Endodermal cell (in vitro differentiated cells): ENCODE results near the gene CD226. TPM values are rescaled to one million over a fixed set of nuclear protein-coding genes. Genes with fewer than 3 reads are reported as not detected.

Experiments used
- DNase-seq: peaks from one replicate; pipeline ENCODE4 v3.0.0-alpha.2; 2017
- H3K27ac ChIP-seq: 2 replicates; pipeline ENCODE4 v1.5.1; 2013; ENCODE audit warnings: mild to moderate bottlenecking, low read depth, low read length, moderate library complexity
- H3K27me3 ChIP-seq: 2 replicates; pipeline ENCODE4 v1.6.1; 2013; ENCODE audit warnings: mild to moderate bottlenecking, low read length, moderate library complexity; ENCODE audit not compliant: insufficient read depth, control insufficient read depth, poor library complexity, severe bottlenecking
- H3K36me3 ChIP-seq: 2 replicates; pipeline ENCODE4 v1.7.0; 2013; ENCODE audit warnings: mild to moderate bottlenecking, low read length, moderate library complexity; ENCODE audit not compliant: control insufficient read depth, insufficient read depth
- H3K4me1 ChIP-seq: one replicate; pipeline ENCODE4 v1.7.0; 2013; ENCODE audit warnings: low read length; ENCODE audit not compliant: control insufficient read depth, insufficient read depth
- H3K4me3 ChIP-seq: 2 replicates; pipeline ENCODE4 v1.5.1; 2013; ENCODE audit warnings: mild to moderate bottlenecking, low read length, moderate library complexity
- H3K9ac ChIP-seq: 2 replicates; pipeline ENCODE4 v1.6.1; 2013; ENCODE audit warnings: mild to moderate bottlenecking, low read length, moderate library complexity; ENCODE audit not compliant: poor library complexity, severe bottlenecking; ENCODE audit errors: extremely low read depth
- H3K9me3 ChIP-seq: 2 replicates; pipeline ENCODE4 v1.6.1; 2013; ENCODE audit warnings: mild to moderate bottlenecking, low read length, moderate library complexity; ENCODE audit not compliant: control insufficient read depth
- H3K27ac Mint-ChIP-seq: 2 replicates; pipeline ENCODE4 v1.8.0; 2020; ENCODE audit warnings: mixed read lengths
- H3K27me3 Mint-ChIP-seq: 2 replicates; pipeline ENCODE4 v1.8.0; 2021; ENCODE audit warnings: mild to moderate bottlenecking, mixed read lengths; ENCODE audit not compliant: insufficient read depth
- H3K36me3 Mint-ChIP-seq: 2 replicates; pipeline ENCODE4 v1.8.0; 2020; ENCODE audit warnings: low read depth, mixed read lengths
- H3K4me1 Mint-ChIP-seq: 2 replicates; pipeline ENCODE4 v1.8.0; 2020; ENCODE audit warnings: mixed read lengths
- H3K4me3 Mint-ChIP-seq: 2 replicates; pipeline ENCODE4 v1.8.0; 2020; ENCODE audit warnings: mild to moderate bottlenecking, moderate library complexity, mixed read lengths
- H3K9me3 Mint-ChIP-seq: 2 replicates; pipeline ENCODE4 v1.8.0; 2020; ENCODE audit warnings: mild to moderate bottlenecking, mixed read lengths
- CTCF ChIP-seq: fragments of 200-600 bp; sonication (generic); conservative IDR thresholded peaks from 2 replicates; pipeline ENCODE4 v1.5.0; 2021; ENCODE audit warnings: antibody characterized with exemption, mild to moderate bottlenecking
- WGBS, 2 experiments: methylation state at CpG; one replicate each; pipeline versions ENCODE4 v1.1.5 to v1.1.7; 2013; ENCODE audit warnings: missing lambda C conversion rate in 2 of 2, mixed read lengths in 1 of 2; ENCODE audit not compliant: insufficient coverage in 1 of 2, insufficient read length in 1 of 2; 5-methylcytosine and 5-hydroxymethylcytosine counted together
- total RNA-seq, 2 donors: library from RNA; stranded (reverse); fragmentation: NEBNext Ultra II Directional in 1 of 2; extraction: Animal tissue kit (Norgen Biotek cat#: 25700) in 1 of 2; gene quantifications; 2 replicates in 1 of 2; 3 replicates in 1 of 2; pipeline ENCODE4 v1.2.1, GENCODE V29; 2021

CD226 gene
- total RNA-seq, 2 donors from 2014 or later, result 0.13 TPM; not detected in 1

GRCh38 chr18:69885841-69886531 is 61.7 kb downstream of the CD226 start:
- H3K27ac ChIP-seq, result no peak overlapping the region
- WGBS, 2 experiments, result 93 to 97% methylated on average over 16 to 20 of the region's 20 CpGs
- Mint-ChIP-seq H3K27ac (no peak overlapping the region), H3K27me3 (no peaks in the 10 kb centered on the region), H3K4me1 (peaks cover 3% of the 10 kb centered on the region), H3K36me3 (no peaks in the 10 kb centered on the region), H3K9me3 (no peaks in the 10 kb centered on the region), H3K4me3 (no peak overlapping the region)
- TF ChIP-seq CTCF, result no peak
- DNase-seq, result no peak
- no peaks in the 10 kb centered on the region for H3K27me3 ChIP-seq
- H3K9ac ChIP-seq, result no peak overlapping the region
- H3K9me3 ChIP-seq, result no peaks in the 10 kb centered on the region
- H3K36me3 ChIP-seq, result no peaks in the 10 kb centered on the region
- H3K4me1 ChIP-seq, result no peaks in the 10 kb centered on the region
- no peak overlapping the region for H3K4me3 ChIP-seq

DNA sequence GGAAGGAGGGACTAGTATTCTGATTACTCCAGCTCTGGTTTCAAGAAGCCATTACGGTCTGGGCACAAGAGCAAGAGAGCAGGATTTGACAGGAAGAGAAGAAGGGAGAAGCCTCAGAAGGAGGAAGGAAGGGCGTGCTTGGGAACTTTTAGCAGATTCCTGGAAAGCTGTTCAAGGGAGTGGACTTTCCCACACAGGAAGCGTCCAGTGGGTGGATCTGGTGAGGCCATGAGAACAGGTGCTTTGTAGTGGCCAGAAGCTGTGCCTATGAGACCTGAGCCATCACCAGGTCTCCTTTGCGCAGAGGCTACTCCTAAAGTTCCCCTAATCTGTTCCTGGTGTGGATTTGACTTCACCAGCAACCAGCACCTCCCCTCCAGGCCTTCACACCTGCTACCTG is 62.3 kb downstream of the CD226 start:
- WGBS, 2 experiments, result 90 to 96% methylated on average over 3 to 4 of the region's 4 CpGs

DNA sequence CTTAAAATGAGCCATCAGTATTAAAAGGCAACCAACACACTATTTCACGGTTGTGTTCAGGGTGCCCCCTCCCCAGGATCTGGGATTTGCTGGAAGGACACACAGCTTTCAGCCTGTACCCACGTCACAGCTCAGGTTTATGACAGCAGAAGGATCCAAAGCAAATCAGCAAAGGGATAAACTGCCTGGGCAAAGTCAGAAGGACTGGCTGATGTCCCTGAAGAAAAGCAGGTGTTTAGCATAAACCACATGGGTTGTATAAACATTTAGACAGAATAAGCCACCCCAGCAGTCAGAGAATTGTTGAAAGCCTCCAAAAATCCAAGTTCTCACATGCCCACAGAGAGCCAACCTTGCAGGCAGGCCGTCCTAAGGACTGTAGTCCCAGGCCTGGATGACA is 63.9 kb downstream of the CD226 start:
- no peaks in the 10 kb centered on the region for H3K27me3 Mint-ChIP-seq
- peaks cover 11% of the 10 kb centered on the region for H3K9me3 Mint-ChIP-seq
- peaks cover 3% of the 10 kb centered on the region for H3K4me1 Mint-ChIP-seq
- no peak overlapping the region for H3K4me3 ChIP-seq
- 50 to 63% methylated on average over 2 to 3 of the region's 3 CpGs for WGBS, 2 experiments
- no peaks in the 10 kb centered on the region for H3K27me3 ChIP-seq
- H3K4me1 ChIP-seq, result no peaks in the 10 kb centered on the region
- H3K36me3 ChIP-seq, result no peaks in the 10 kb centered on the region
- peaks cover 6% of the 10 kb centered on the region for H3K9me3 ChIP-seq
- no peak overlapping the region for H3K9ac ChIP-seq
- no peaks in the 10 kb centered on the region for H3K36me3 Mint-ChIP-seq
- no peak overlapping the region for H3K4me3 Mint-ChIP-seq
- no peak for DNase-seq
- no peak for TF ChIP-seq CTCF
- H3K27ac ChIP-seq, result no peak overlapping the region
- no peak overlapping the region for H3K27ac Mint-ChIP-seq

More for the DNA sequence above, 62.3 kb downstream of the CD226 start:
- DNase-seq, result no peak
- H3K27ac ChIP-seq, result no peak overlapping the region
- peaks cover 3% of the 10 kb centered on the region for H3K4me1 Mint-ChIP-seq
- H3K27ac Mint-ChIP-seq, result no peak overlapping the region
- H3K9ac ChIP-seq, result no peak overlapping the region
- no peaks in the 10 kb centered on the region for H3K9me3 Mint-ChIP-seq
- H3K27me3 ChIP-seq, result no peaks in the 10 kb centered on the region
- no peak for TF ChIP-seq CTCF
- no peaks in the 10 kb centered on the region for H3K36me3 ChIP-seq
- no peaks in the 10 kb centered on the region for H3K9me3 ChIP-seq
- no peaks in the 10 kb centered on the region for H3K4me1 ChIP-seq
- no peak overlapping the region for H3K4me3 Mint-ChIP-seq
- H3K27me3 Mint-ChIP-seq, result no peaks in the 10 kb centered on the region
- no peak overlapping the region for H3K4me3 ChIP-seq
- H3K36me3 Mint-ChIP-seq, result no peaks in the 10 kb centered on the region
